Measurements from ENCODE around the gene RAMP3.

DNA sequence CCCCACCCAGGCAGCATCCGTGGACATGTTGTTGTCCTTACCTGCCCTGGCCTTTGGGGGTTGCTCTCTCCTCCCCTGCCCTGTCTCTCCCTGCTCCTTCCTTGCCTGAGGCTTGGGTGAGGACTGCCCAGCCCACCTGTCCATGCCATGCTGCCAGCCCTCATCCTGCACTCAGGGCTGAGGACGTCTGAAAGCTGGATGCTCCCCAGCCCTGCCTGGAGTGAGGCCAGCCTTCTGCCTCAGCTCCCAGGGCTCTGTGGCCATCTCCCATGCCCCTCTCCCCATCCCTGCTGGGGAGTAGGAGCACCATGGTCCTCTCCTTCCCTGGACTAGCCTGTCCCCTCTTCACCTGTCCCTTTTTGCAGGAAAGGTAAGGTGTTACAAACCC lies 68.4 kb downstream of the RAMP3 start:
- TF ChIP-seq, protein P1, sequence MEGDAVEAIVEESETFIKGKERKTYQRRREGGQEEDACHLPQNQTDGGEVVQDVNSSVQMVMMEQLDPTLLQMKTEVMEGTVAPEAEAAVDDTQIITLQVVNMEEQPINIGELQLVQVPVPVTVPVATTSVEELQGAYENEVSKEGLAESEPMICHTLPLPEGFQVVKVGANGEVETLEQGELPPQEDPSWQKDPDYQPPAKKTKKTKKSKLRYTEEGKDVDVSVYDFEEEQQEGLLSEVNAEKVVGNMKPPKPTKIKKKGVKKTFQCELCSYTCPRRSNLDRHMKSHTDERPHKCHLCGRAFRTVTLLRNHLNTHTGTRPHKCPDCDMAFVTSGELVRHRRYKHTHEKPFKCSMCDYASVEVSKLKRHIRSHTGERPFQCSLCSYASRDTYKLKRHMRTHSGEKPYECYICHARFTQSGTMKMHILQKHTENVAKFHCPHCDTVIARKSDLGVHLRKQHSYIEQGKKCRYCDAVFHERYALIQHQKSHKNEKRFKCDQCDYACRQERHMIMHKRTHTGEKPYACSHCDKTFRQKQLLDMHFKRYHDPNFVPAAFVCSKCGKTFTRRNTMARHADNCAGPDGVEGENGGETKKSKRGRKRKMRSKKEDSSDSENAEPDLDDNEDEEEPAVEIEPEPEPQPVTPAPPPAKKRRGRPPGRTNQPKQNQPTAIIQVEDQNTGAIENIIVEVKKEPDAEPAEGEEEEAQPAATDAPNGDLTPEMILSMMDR (conservative IDR thresholded peaks at IDR 0.05; ENCODE audit: low read depth, low read length): no peak
- TF ChIP-seq EZH2 (IDR thresholded peaks at IDR 0.05; ENCODE audit: borderline replicate concordance, low read depth, low read length, poor library complexity, severe bottlenecking): no peak
